Measurements from ENCODE around the gene MDP1.

MDP1 gene

GRCh38 chr14:24215495-24216344, at the start of gene MDP1:
Gene MDP1 (minus strand): TSS chr14:24216066. CDS start chr14:24215955, 111 bp downstream.
- peak; percentile 89 for DNase-seq (ENCODE audit: low spot score)

- DNase-seq (ENCODE audit: low spot score), result no peak
Observed at GRCh38 chr14:24264298-24264697, 48.4 kb upstream of the MDP1 start.

GRCh38 chr14:24263848-24264247, 48.0 kb upstream of the MDP1 start:
- no peak for DNase-seq (ENCODE audit: low spot score)

GRCh38 chr14:24262821-24263733, 47.2 kb upstream of the MDP1 start, which contains the start of gene TGM1:
Gene TGM1 (minus strand): TSS chr14:24263177. CDS start chr14:24262352, 825 bp downstream.
- no peak for DNase-seq (ENCODE audit: low spot score)

GRCh38 chr14:24261969-24262327, 46.1 kb upstream of the MDP1 start:
- DNase-seq (ENCODE audit: low spot score), result no peak

- no peak for DNase-seq (ENCODE audit: low spot score)
Observed at GRCh38 chr14:24261256-24261968, 45.5 kb upstream of the MDP1 start.

GRCh38 chr14:24260780-24261157, 44.9 kb upstream of the MDP1 start:
- no peak for DNase-seq (ENCODE audit: low spot score)

- no peak for DNase-seq (ENCODE audit: low spot score)
Observed at GRCh38 chr14:24260026-24260779, 44.3 kb upstream of the MDP1 start.

- no peak for DNase-seq (ENCODE audit: low spot score)
Observed at GRCh38 chr14:24259282-24260025, 43.6 kb upstream of the MDP1 start.

GRCh38 chr14:24258548-24259265, 42.8 kb upstream of the MDP1 start:
- no peak for DNase-seq (ENCODE audit: low spot score)

- DNase-seq (ENCODE audit: low spot score), result no peak
Observed at GRCh38 chr14:24258119-24258518, 42.3 kb upstream of the MDP1 start.

GRCh38 chr14:24256960-24257359, 41.1 kb upstream of the MDP1 start:
- DNase-seq (ENCODE audit: low spot score), result no peak

GRCh38 chr14:24255931-24256711, 40.3 kb upstream of the MDP1 start:
- no peak for DNase-seq (ENCODE audit: low spot score)

- no peak for DNase-seq (ENCODE audit: low spot score)
Observed at GRCh38 chr14:24255438-24255837, 39.6 kb upstream of the MDP1 start.

- DNase-seq (ENCODE audit: low spot score), result no peak
Observed at GRCh38 chr14:24254630-24255392, 38.9 kb upstream of the MDP1 start.

GRCh38 chr14:24253936-24254335, 38.1 kb upstream of the MDP1 start:
- no peak for DNase-seq (ENCODE audit: low spot score)

GRCh38 chr14:24252289-24253124, 36.6 kb upstream of the MDP1 start:
- DNase-seq (ENCODE audit: low spot score), result no peak

GRCh38 chr14:24251880-24252288, 36.0 kb upstream of the MDP1 start:
- DNase-seq (ENCODE audit: low spot score), result no peak

All from globus pallidus (tissue), 1 donor.